Gastrocnemius medialis (tissue), 4 donors: Measurements from ENCODE around the gene TAF3.

Source experiments
- CTCF ChIP-seq, 5 experiments: fragments of 450-650 bp in 3 of 5; fragments of 200-600 bp in 2 of 5; sonication (generic) in 2 of 5; IDR thresholded peaks in 4 of 5; conservative IDR thresholded peaks in 1 of 5; 1 replicate in 4 of 5; 2 replicates in 1 of 5; pipeline ENCODE4 v1.5.1; 2016 to 2019; ENCODE audit warnings: antibody characterized with exemption in 5 of 5, mild to moderate bottlenecking in 3 of 5, moderate library complexity in 3 of 5
- POLR2A ChIP-seq, 2 donors: fragments of 450-650 bp; IDR thresholded peaks; one replicate each; pipeline ENCODE4 v1.6.1; 2017; ENCODE audit warnings: antibody characterized with exemption in 2 of 2, mild to moderate bottlenecking in 2 of 2, moderate library complexity in 2 of 2

- TF ChIP-seq CTCF (IDR thresholded peaks at IDR 0.05 in 4 of 5, conservative IDR thresholded peaks at IDR 0.05 in 1 of 5) (no peak), POLR2A (IDR thresholded peaks at IDR 0.05) (no peak)
These were observed 139.3 kb downstream of the TAF3 start for GRCh38 chr10:7957591-7957990.
